DMS53 treated with DMSO at 0.1 percent for 48 hours (cell line): ENCODE measurements around the gene TBC1D1.

ENCODE experiments used
- DNase-seq: peaks from one replicate; lab custom pipeline; 2025; ENCODE audit not compliant: unreplicated experiment; lab: John Stamatoyannopoulos, UW

Gene TBC1D1

GRCh38 chr4:38095691-38096090, 204.8 kb downstream of the TBC1D1 start:
- DNase-seq: no peak

DNA sequence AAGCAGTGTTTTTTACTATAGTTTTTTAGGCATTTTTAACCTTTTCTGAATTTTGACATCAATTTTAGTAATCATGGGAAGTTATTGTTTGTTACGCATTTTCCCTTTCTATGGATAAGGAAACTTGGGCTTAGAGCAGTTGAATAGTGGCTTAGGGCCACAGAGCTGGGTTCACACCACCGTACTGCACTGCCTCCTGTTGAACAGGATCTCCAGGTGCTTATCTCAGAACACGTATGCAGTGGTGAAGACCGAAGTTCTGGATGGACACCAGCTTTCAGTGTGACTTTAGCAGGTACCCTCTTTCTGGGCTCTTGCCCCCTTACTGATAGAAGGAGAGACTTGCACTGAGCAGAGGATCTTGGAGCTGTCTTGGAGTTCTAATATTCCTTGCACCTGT, 206.9 kb downstream of the TBC1D1 start:
- no peak for DNase-seq

DNA sequence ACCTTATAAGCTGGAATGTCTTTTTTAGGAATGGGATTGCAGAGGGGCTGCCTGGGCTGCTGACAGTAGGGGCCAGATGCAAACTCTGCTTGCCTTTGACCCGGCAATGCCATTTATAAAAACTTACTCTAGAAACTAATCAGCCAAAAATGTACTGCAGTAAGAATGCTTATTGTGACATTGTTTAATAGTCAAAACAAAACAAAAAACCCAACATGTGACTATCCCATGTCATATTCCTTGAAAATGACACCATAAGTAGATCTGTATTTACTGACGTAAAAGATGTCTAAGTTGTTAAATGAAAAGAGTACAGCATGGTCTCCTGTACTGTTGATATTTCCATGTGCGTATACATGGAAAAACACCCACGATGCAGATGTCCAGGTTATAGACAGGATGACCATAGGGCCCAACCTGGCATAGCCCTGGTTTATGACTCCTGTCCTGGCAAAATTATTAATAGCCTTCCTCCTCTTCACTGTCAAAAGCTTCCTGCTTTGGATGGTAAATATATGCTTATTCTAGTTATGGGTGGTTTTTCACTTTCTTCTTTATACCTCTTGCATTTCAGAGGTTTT, 208.2 kb downstream of the TBC1D1 start:
- no peak for DNase-seq

DNA sequence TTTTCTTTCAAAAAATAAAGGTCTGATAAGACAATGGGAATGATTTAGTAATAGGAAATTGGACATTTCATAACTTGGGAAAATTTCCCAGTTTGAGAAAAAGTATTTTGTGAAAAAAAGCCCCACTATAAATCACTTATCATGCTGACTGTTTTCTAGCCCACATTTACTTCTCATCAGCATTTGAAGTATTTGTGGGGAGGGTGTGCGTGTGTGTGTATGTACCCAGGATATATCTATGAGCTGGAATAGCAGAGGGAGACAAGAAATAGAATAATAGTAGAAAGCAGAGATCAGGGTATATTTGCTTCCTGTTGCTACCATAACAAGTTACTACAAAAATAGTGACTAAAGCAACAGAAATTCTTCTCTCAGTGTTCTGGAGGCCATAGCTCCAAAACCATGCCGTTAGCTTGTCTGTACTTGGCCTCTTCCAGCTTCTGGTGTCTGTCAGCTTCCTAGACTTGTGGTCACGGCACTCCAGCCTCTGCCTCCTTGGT, 209.1 kb downstream of the TBC1D1 start:
- no peak for DNase-seq

DNA sequence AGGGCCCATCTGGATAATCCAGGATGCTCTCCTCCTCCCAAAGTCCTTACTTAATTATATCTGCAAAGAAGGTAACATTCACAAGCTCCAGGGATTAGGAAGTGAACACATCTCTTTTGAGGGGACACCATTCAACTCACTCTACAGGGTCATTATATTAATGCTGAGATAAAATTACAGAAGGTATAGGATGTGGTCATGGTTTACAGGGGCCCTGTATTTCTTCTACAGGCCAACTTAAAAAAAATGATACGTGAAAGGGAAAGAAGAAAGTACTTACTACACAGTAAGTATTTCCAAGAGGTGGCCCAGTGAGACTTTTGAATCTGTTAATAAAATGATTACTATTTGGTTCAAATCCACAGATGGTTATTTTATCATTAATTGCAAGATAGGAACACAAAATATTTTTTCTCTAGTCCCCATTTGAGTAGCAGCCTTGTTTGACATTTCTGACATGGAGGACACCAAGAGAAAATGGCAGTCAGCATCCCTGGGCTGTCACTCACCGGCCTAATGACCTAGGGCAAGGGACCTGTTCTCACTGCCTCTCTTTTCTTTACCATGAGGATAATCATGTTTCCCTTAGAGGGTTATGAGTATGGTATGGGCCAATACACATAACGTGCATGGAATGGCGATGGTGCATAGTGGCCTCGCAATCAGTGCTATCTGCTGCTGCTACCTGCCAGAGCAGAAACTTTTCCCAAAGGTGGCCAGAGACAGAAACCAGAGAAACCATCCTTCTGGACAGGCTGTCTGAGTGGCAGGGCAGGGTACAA, 209.8 kb downstream of the TBC1D1 start:
- DNase-seq: no peak

GRCh38 chr4:38101563-38101962, 210.7 kb downstream of the TBC1D1 start:
- no peak for DNase-seq

GRCh38 chr4:38102957-38103588, 212.2 kb downstream of the TBC1D1 start:
- no peak for DNase-seq

DNA sequence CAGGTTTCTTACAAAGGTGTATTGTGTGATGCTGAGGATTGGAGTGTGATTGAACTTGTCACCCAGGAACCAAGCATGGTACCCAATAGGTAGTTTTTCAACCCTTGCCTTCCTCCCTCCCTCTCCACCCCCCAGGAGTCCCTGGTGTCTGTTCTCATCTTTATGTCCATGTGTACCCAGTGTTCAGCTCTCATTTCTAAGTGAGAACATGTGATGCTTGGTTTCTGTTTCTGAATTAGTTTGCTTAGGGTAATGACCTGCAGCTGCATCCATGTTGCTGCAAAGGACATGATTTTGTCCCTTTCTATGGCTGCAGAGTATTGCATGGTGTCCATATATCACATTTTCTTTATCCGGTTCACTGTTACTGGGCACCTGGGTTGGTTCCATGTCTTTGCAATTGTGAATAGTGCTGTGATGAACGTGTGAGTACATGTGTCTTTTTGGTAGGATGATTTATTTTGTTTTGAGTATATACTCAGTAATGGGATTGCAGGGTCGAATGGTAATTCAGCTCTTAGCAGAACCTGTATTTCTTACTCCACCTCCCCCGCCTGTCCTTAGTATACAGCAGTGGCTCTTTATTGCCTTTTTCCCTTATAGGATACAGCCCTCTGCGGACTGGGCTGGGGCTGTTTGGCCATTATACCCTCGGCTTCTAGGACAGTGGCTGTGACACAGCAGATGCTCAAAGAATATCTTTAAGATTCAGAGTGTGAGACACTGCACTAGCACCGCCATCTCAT, 214.8 kb downstream of the TBC1D1 start:
- DNase-seq: peak; percentile 12

GRCh38 chr4:38106311-38106710, 215.4 kb downstream of the TBC1D1 start:
- DNase-seq: no peak

GRCh38 chr4:38106886-38107514, 216.1 kb downstream of the TBC1D1 start:
- no peak for DNase-seq

GRCh38 chr4:38107818-38108217, 216.9 kb downstream of the TBC1D1 start:
- DNase-seq: no peak

DNA sequence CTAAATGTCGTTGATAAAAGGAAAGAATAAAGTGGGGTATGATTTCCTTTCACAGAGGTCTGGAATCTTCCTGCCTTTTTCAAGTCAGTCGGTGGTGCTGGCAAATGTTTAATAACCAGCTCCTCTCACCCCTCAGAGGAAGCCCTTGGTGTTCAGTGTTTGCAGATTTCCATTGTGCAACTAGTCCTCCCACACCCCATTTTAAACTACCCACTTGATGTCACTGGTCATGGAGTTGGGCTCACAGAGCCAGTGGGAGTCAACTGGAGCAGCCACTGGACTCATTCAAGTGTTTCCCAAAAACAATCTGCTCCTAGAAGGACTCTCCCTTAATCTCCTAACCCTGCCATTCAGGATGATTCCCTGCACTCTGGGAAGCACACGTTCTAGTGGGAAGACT, 218.5 kb downstream of the TBC1D1 start:
- no peak for DNase-seq

DNA sequence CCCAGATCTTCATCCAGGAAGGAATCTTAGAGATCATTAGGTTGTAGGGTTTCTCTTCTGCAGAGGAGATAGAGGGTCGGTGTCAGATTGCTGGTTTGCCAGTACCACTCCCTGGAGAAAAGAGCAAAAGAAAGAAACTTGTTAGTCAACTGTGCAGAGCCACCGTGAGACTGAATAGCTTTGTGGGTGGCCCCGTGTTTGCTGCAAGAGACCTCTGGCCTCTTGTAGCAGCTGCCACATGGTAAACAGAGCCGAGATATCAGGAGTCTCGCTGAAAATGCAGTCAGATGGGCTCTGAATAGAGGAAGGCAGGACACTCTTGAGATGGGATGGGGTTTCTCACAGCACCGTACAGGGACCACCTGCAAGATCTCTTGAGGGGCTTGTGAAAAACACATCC, 219.0 kb downstream of the TBC1D1 start:
- no peak for DNase-seq

DNA sequence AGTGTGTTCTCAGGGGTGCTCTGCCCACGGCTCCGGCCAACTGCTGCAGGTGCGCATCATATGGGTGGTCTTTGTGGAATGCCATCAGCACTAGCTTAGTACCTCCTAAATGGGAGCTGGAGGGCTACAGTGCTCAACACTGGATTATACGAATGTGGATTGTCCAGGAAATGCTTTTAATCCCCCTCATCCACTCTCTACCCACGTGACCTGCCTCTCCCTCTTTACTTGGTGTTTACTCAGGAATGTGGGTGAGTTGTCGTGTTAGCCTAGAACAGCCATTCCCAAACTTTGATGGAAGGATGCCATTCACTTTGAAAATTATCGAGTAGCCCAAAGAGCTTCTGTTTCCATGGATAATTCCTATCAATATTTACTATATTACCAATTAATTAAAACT, 220.1 kb downstream of the TBC1D1 start:
- no peak for DNase-seq

- no peak for DNase-seq
These were observed 220.8 kb downstream of the TBC1D1 start for GRCh38 chr4:38111717-38112116.

DNA sequence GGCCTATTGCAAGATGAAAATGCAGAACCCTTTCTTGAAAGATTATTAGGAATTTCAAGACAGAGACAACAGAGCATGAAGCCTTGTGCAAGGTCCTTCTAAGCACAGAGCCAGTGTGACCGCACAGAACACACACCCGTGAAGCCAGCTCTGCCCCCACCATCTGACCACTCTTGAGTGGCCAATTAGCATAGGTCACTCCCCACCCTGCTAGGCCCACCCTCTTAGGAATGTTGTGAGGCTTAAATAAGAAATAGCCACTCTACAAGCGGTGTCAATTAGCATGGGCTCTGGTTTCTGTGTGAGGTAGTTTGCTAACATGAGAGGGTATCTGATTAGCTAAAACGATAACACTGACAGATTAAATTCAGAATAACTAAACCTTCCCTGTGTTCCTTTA, 222.2 kb downstream of the TBC1D1 start:
- no peak for DNase-seq

- DNase-seq: no peak
These were observed 222.7 kb downstream of the TBC1D1 start for GRCh38 chr4:38113551-38113950.

DNA sequence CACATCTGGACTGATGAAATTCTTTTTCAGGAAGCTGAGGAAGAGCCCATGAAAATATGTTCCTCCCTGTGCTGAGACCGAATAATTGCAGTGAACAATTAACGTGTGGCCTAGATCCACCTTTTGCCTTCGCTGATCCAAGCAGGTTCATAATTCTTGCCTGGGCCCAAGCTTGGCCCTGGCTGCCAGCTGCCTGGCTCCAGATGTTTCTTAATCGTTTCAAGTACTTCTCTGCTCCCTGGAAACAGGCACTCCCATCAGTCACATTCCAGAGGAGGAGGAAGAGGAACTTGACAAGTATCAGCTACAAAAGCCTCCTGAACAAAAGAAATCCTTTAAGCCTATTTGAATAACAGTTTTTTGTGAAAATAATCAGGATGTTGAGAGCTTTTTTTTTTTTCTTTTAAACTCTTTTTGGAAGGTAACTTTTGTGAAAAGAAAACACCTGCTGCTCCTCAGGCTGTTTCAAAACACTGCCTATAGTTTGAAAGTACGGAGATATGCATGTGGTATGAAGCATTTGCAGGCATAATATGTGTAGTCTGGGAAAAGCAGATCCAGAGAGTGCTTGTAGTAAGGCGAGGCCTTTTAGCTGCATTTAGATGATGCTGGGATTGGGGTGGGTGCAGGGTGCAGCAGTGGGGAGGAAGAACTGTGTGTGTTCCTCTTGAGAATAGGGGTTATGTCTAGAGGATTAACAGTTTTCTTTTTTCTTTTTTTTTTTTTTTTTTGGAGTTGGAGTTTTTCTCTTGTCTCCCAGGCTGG, 223.7 kb downstream of the TBC1D1 start:
- DNase-seq: no peak

DNA sequence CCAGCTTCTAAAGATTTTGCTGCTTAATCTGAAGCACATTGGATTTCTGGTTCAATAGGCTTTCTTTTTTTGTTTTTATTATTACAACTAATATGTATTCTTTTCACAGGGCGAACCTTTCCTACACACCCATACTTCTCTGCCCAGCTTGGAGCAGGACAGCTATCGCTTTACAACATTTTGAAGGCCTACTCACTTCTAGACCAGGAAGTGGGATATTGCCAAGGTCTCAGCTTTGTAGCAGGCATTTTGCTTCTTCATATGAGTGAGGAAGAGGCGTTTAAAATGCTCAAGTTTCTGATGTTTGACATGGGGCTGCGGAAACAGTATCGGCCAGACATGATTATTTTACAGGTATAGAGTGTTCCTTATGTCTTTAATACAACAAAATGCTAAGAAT, 224.7 kb downstream of the TBC1D1 start:
- no peak for DNase-seq

DNA sequence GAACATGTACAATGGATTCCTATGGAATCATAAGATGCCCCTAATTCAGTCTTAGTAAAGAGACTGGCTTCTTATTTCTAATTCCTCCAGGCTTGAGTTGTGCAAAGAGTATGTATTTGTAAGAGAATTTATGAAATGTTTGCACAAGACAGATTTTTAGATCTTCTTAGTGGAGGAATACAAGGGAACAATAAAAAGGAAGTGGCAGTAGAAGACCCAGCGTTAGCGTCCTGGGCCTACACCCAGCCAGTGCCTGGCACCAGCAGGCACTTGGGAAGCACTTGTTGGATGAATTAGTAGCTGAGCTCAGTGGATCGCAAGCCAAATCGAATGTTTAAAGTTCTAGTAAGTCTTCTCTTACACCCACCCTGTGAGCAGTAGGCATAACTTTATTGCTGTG, 226.7 kb downstream of the TBC1D1 start:
- DNase-seq: no peak
